LNCAP (cell line): ENCODE measurements around the gene PRDM1.

Experiments used
- TF ChIP-seq, protein P1 (sequence below): fragments of 450-650 bp; IDR thresholded peaks from 2 replicates; pipeline ENCODE4 v1.5.1; 2017; ENCODE audit warnings: mild to moderate bottlenecking

PRDM1 gene

DNA sequence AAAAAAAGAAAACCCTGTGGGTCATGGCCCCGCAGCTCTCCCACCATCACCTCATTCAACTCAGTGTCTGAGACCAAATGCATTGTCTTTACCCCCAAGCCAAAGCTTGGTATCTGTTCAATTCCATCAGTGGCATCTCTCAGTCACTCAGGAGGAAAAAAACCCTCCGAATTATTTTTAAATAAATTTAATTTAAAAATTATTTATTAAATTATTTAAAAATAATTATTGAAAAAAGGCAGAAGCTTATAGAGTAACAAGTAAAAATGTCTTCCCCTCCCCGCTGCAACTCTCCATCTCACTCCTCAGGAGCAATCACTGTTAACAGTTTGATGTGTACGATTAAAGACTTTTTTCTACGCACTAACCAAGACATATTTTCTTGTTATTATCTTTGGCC is 50.7 kb downstream of the PRDM1 start:
- TF ChIP-seq, protein P1, sequence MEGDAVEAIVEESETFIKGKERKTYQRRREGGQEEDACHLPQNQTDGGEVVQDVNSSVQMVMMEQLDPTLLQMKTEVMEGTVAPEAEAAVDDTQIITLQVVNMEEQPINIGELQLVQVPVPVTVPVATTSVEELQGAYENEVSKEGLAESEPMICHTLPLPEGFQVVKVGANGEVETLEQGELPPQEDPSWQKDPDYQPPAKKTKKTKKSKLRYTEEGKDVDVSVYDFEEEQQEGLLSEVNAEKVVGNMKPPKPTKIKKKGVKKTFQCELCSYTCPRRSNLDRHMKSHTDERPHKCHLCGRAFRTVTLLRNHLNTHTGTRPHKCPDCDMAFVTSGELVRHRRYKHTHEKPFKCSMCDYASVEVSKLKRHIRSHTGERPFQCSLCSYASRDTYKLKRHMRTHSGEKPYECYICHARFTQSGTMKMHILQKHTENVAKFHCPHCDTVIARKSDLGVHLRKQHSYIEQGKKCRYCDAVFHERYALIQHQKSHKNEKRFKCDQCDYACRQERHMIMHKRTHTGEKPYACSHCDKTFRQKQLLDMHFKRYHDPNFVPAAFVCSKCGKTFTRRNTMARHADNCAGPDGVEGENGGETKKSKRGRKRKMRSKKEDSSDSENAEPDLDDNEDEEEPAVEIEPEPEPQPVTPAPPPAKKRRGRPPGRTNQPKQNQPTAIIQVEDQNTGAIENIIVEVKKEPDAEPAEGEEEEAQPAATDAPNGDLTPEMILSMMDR, result no peak

DNA sequence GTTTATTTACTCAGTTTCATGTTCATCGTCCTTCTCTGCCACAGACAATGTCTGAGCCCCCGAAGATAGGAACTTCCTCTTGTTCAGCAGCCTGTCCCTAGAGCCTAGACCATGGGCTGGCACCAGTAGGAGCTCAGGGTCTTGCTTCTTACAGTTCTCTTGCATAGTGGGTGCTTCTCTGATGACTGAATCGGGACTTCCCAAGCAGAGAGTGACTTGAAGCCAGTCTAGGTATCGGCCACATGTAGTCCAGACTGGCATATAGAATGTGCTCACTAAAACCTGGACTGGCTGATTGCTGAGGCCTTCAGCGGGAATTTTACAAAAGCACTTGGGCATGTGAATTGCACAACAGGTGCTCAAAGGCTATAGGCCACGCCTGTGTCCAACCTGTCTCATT is 52.0 kb downstream of the PRDM1 start:
- TF ChIP-seq, protein P1, result no peak

DNA sequence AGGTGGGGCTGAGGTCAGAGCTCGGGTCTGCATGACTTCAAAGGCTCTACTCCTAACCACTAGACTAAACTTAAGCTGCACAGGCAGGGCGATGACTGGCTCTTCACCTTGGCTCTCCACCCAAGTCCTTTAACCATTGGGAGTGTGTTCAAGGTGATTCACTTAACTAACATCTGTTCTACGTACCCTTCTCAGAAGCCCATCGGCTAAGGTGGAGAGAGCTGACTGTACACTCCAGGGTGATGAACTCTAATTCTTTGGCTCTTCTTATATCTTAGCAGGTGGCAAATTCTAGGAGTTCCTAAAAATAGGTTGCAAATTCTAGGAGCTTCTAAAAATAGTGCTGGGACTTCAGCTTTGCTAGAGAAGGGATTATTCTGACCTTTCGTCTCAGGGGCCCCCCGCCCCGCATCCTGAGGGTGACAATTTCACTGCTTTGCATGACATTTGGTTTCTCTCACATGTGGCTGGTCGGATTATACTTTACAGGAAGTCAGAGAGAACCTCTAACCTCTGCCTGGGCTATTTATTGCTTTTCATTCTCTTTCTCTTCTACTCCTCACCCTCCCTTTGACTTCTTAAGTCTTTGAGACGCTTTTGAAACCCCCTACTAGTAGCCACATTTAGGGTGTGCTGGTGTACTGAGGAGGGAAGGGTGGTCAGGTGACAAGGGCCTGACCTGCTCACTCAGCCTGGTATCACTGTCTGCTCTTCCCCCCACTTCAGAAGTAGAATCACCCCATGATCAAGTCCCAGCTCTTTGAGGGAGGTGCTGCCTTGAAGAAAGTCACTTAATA is 55.5 kb downstream of the PRDM1 start:
- TF ChIP-seq, protein P1, result no peak

DNA sequence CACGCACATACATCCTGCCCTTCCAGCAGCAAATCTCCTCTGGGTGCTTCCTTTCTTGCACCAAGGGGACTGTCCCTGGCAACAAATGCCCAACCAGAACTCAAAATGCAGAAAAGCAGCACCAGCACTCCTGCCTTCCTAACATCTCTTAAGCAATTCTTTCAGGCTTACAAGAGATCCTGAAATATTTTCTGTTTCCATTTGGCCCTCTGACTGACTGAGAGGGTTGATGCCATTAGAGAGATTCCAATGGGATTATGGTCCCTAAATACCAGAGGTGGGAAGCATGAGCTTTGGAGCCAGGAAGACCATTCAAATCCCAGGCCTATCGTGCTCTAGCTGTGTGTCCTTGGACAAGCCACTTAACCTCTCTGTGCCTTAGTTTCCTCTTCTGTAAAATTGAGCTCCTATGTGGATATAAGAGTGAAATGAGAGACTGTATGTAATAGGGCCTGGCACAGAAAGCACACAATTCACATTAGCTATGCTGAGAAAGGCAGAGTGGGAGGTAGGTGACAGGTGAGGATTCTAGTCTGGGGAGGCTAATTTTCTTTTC is 56.8 kb downstream of the PRDM1 start:
- TF ChIP-seq, protein P1, result no peak

DNA sequence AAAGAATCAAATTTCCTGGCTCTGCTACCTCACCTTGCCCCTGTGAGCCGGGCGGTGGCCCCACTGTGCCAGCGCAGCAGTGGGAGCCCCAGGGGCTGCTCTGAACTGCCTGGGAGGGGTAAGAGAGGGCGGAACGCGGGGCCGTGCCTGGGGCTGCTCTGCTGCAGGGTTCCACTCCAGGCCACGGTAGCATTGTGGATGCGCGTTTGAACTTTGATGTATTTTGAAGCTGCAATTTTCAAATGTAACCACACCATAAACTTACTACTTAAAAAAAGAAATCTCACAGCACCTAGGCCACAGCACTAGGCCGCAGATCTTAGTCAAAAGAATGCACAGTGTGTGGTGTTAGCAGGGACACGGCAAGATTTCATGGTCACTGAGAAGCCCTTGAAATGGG is 57.5 kb downstream of the PRDM1 start:
- TF ChIP-seq, protein P1, result no peak

DNA sequence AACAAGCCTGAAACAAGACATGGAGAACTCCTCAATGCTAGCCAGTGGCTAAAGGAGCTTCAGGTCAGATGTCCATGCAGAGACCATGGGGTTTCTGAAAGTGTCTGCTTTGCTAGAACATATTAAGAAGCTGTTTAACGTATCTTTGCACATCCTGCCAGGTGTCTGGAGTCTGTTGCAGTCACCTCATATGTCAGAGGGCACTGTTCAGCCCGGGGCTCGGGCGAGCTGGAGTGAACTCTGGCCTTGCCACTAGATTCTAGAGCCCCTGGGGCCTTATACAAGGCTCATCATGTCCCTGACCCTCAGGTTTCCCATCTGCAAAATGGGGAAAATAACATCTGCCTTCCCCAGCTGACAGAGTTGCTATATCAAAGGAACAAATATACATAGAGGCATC is 59.0 kb downstream of the PRDM1 start:
- TF ChIP-seq, protein P1, result no peak

DNA sequence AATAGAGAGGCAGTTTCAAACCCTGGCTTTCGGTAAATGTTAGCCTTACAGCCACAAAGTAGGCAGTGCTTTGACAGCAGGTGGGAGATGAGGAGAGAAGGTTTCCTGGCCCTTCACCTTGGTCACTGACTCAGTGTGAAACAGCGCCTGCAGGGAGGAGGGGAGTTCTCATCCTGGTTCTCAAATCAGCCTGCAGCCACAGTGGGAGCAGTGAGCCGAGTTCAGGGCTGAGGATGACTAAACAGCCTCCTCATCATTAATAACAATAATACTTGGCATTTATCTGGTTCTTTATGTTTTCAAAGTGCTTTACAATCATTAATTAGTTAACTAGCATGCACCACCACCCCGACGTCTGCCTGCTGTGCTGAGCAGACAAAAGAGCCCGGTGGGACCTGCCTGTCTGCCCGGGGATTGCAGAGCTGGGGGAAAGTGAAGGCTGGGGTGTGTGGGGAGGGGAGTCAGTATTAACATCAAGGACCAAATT is 59.6 kb downstream of the PRDM1 start:
- TF ChIP-seq, protein P1, result no peak
